AG10803 (cell line): ENCODE measurements around the gene SYVN1.

ENCODE experiments used
- DNase-seq: peaks from one replicate; pipeline ENCODE4 v3.0.0; 2010; ENCODE audit warnings: low read depth
- H3K4me3 ChIP-seq: 2 replicates; pipeline ENCODE4 v1.5.1; 2011; ENCODE audit warnings: mild to moderate bottlenecking, low read length, control low read depth
- TF ChIP-seq, protein P1 (sequence below): conservative IDR thresholded peaks from 2 replicates; pipeline ENCODE4 v1.5.1; 2011; ENCODE audit warnings: mild to moderate bottlenecking, low read length, control low read depth, inconsistent platforms

Gene SYVN1

DNA sequence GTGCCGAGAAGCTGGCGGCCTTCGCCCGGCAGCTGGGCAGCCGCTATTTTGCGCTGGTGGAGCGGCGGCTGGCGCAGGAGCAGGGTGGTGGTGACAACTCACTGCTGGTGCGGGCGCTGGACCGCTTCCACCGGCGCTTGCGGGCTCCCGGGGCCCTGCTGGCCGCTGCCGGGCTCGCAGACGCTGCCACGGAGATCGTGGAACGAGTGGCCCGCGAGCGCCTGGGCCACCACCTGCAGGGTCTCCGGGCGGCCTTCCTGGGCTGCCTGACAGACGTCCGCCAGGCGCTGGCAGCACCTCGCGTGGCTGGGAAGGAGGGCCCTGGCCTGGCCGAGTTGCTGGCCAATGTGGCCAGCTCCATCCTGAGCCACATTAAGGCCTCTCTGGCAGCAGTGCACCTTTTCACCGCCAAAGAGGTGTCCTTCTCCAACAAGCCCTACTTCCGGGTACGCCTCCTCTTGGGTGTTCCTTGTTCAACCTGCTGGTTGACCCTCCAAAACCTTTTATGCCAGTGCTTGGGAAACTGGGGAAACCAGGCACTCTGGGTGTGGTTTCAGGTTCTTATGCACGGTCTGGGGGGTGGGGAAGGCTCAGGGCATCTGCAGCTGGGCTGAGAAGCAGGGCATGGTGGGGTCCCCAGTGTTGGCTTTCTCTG, 25.7 kb downstream of the SYVN1 start:
- TF ChIP-seq, protein P1, sequence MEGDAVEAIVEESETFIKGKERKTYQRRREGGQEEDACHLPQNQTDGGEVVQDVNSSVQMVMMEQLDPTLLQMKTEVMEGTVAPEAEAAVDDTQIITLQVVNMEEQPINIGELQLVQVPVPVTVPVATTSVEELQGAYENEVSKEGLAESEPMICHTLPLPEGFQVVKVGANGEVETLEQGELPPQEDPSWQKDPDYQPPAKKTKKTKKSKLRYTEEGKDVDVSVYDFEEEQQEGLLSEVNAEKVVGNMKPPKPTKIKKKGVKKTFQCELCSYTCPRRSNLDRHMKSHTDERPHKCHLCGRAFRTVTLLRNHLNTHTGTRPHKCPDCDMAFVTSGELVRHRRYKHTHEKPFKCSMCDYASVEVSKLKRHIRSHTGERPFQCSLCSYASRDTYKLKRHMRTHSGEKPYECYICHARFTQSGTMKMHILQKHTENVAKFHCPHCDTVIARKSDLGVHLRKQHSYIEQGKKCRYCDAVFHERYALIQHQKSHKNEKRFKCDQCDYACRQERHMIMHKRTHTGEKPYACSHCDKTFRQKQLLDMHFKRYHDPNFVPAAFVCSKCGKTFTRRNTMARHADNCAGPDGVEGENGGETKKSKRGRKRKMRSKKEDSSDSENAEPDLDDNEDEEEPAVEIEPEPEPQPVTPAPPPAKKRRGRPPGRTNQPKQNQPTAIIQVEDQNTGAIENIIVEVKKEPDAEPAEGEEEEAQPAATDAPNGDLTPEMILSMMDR: no peak
- H3K4me3 ChIP-seq: no peak overlapping the region
- no peak for DNase-seq

DNA sequence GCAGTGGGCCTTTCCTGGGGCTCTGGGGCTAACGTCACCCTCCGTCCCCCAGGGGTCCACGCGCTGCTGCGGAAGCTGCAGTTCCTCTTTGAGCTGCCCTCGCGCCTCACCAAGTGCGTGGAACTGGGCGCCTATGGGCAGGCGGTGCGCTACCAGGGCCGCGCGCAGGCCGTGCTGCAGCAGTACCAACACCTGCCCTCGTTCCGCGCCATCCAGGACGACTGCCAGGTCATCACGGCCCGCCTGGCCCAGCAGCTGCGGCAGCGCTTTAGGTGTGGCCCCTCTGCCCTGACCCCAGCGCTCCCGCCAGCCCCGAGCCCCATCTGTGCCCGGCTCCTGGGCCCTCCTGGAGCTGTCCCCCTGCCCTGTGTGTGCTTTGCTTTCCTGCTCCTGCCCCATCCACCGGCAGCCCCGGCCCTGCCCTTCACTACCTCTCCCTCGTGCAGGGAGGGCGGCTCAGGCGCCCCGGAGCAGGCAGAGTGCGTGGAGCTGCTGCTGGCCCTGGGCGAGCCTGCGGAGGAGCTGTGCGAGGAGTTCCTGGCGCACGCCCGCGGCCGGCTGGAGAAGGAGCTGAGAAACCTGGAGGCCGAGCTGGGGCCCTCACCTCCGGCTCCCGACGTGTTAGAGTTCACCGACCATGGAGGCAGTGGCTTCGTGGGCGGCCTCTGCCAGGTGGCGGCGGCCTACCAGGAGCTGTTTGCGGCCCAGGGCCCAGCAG, 26.4 kb downstream of the SYVN1 start:
- TF ChIP-seq, protein P1: no peak
- DNase-seq: no peak
- no peak overlapping the region for H3K4me3 ChIP-seq

DNA sequence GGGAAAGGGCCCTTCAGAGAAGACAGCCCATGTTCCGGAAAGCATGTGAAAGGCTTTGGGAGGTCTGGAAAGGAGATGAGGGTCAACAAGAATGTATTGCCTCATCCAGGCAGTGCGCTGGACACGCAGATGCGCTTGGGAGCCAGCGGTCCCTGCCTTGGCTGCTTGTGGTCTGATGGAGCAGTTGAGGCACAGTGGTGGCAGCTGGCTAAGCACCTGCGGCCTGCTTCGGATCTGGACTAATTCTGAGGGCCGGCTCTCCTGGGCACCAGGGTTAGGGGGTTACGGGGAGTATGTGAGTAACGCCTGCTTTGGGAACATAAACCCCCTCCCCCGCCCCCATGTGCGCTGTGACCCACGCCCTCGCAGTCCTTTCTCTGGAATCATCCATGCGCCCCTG, 27.2 kb downstream of the SYVN1 start:
- TF ChIP-seq, protein P1: no peak
- H3K4me3 ChIP-seq: no peak overlapping the region
- DNase-seq: no peak

DNA sequence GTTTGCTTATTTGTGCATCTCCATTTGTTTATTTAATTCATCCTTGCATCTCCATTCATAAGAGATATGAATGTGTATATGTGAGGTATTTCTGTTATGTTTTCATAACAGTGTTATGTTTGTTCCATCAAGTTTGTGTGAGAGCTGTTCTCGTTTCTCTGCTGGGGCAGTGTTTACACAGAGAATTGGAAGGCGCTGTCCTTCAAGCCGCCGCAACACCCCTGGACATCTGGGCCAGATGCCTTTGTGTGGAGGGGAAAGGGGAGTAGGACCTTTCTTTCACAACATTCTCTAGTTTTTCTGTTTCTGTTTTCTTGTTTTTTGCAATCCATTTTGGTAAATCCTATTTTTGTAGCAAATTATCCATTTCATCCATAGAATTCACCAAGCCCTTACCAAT, 29.7 kb downstream of the SYVN1 start:
- H3K4me3 ChIP-seq: no peak overlapping the region
- TF ChIP-seq, protein P1: no peak
- DNase-seq: no peak

DNA sequence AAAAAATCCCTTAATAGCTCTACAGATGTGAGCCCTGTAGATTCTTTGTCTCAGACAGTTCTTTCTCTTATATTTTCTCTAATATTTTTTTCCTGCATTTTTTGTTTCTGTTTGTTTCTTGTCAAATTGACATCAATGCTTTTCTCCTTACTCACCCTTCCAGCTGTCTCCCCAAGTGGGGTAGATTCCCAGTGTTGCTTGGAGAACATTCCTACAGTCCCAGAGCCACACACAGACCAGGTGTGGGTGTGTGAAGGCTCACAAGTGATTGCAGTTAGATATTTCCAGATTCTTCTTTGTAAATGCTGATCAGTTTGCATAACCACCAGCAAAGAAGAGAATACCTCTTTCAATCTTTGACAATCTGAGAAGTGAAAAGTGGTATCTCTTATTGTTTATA, 30.8 kb downstream of the SYVN1 start:
- DNase-seq: no peak
- no peak overlapping the region for H3K4me3 ChIP-seq
- TF ChIP-seq, protein P1: no peak

DNA sequence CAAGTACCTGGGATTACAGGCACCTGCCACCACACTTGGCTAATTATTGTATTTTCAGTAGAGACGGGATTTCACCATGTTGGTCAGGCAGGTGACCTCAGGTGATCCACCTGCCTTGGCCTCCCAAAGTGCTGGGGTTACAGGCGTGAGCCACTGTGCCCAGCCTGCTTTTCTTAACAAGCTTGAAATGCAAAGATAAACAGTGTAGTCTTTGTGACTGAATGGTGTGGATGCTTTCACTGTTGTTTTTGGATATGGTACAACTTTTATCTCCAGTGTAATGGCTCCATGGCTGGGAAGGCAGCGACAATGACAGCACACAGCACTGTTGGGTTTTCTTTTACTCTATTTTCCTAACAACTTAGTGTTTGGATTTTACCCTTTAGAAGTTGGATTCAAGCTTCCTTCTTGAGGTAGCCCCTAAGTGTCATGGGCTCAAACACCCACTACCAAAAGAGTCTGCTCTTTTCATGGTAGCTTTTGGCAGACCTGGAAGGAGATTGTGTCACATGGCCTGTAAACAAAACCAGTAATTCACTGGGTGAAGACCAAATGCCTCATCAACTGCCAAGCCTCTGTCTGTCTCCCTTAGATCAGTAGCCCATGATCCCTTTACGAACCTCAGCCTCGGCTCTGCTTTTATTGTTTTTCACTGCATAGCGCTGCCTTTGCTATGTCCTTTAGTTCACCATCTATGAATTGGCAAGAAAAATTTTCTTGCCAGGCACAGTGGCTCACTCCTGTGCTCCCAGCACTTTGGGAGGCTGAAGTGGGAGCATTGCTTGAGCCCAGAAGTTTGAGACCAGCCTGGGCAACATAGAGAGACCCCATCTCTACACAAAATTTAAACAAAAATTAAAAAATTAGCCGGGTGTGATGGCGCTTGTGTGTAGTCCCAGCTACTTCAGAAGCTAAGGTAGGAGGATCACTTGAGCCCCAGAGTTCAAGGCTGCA, 31.9 kb downstream of the SYVN1 start:
- H3K4me3 ChIP-seq: no peak overlapping the region
- no peak for DNase-seq
- TF ChIP-seq, protein P1: no peak
